HepG2 (cell line): ENCODE measurements around the gene ARMC5. TPM values are rescaled to one million over a fixed set of nuclear protein-coding genes. Genes with fewer than 3 reads are reported as not detected.

Experiments
- CEBPZ ChIP-seq: IDR thresholded peaks from 2 replicates; pipeline ENCODE4 v1.6.1; 2012; ENCODE audit warnings: low read length, improper control_type of control experiment
- HIC2 ChIP-seq: sonication (generic); formaldehyde crosslinking; IDR thresholded peaks from 2 replicates; pipeline ENCODE4 v1.9.0; 2022; ENCODE audit warnings: low read depth, missing genetic modification reagents
- HOXA5 ChIP-seq: sonication (generic); formaldehyde crosslinking; IDR thresholded peaks from 2 replicates; pipeline ENCODE4 v1.4.0; 2020; ENCODE audit warnings: missing genetic modification reagents
- KLF11 ChIP-seq: IDR thresholded peaks from 2 replicates; pipeline ENCODE4 v1.6.1; 2016; ENCODE audit warnings: missing compliant biosample characterization
- PAWR ChIP-seq: sonication (generic); formaldehyde crosslinking; IDR thresholded peaks from 2 replicates; pipeline ENCODE4 v1.4.0; 2020; ENCODE audit warnings: missing genetic modification reagents, mild to moderate bottlenecking, borderline replicate concordance
- PBX3 ChIP-seq: sonication (generic); formaldehyde crosslinking; IDR thresholded peaks from 2 replicates; pipeline ENCODE4 v1.8.1; 2023; ENCODE audit warnings: missing genetic modification reagents, inconsistent platforms, borderline replicate concordance
- RFXAP ChIP-seq: sonication (generic); formaldehyde crosslinking; IDR thresholded peaks from 2 replicates; pipeline ENCODE4 v1.4.0; 2020; ENCODE audit warnings: missing genetic modification reagents, borderline replicate concordance
- ZBTB14 ChIP-seq: sonication (generic); formaldehyde crosslinking; IDR thresholded peaks from 2 replicates; pipeline ENCODE4 v1.4.0; 2020; ENCODE audit warnings: missing genetic modification reagents
- ZBTB42 ChIP-seq: sonication (generic); formaldehyde crosslinking; IDR thresholded peaks from 2 replicates; pipeline ENCODE4 v1.5.0; 2020; ENCODE audit warnings: mild to moderate bottlenecking, missing genetic modification reagents
- ZC3H4 ChIP-seq: sonication (generic); formaldehyde crosslinking; IDR thresholded peaks from 2 replicates; pipeline ENCODE4 v1.4.0; 2020; ENCODE audit warnings: missing genetic modification reagents, borderline replicate concordance
- ZGPAT ChIP-seq: IDR thresholded peaks from 2 replicates; pipeline ENCODE4 v1.6.1; 2016; ENCODE audit warnings: mild to moderate bottlenecking
- ZNF362 ChIP-seq: sonication (generic); formaldehyde crosslinking; IDR thresholded peaks from 2 replicates; pipeline ENCODE4 v1.4.0; 2020; ENCODE audit warnings: missing genetic modification reagents, mild to moderate bottlenecking, borderline replicate concordance
- ZNF530 ChIP-seq: sonication (generic); formaldehyde crosslinking; IDR thresholded peaks from 2 replicates; pipeline ENCODE4 v1.5.0; 2020; ENCODE audit warnings: low read depth, mild to moderate bottlenecking, missing genetic modification reagents
- ZNF782 ChIP-seq: sonication (generic); formaldehyde crosslinking; IDR thresholded peaks from 2 replicates; pipeline ENCODE4 v1.4.0; 2020; ENCODE audit warnings: missing genetic modification reagents, mild to moderate bottlenecking, borderline replicate concordance
- ZNF788 ChIP-seq: sonication (generic); formaldehyde crosslinking; IDR thresholded peaks from 2 replicates; pipeline ENCODE4 v1.5.0; 2020; ENCODE audit warnings: mild to moderate bottlenecking, missing genetic modification reagents, borderline replicate concordance
- polyA plus RNA-seq, 8 experiments: library from polyadenylated mRNA; depleted of rRNA in 3 of 8; stranded (reverse) in 7 of 8; unstranded in 1 of 8; fragments of >200 nt; fragmentation: Illumina TruSeq in 4 of 8; extraction: Trizol in 4 of 8; gene quantifications; 2 replicates each; pipeline versions ENCODE4 v1.2.1 to v1.2.3, GENCODE V29; 2011 to 2016; ENCODE audit warnings: low read depth in 4 of 8, missing spikeins in 1 of 8, mixed read lengths in 1 of 8; ENCODE audit not compliant: insufficient read depth in 1 of 8
- total RNA-seq, 5 experiments: library from RNA; depleted of rRNA; stranded (reverse); fragments of >200 nt; fragmentation: Illumina TruSeq; extraction: Trizol; gene quantifications; 2 replicates each; pipeline ENCODE4 v1.2.3, GENCODE V29; 2016; ENCODE audit warnings: low read depth in 1 of 5

Gene ARMC5
- total and polyA plus RNA-seq, 2 of the 13 experiments (the other 11 are each of a cell fraction or from before 2014, with no cell fraction given), result 10.8 to 22.3 TPM

GRCh38 chr16:31453255-31454204 is 5.8 kb upstream of the ARMC5 start (continued):
- TF ChIP-seq ZBTB14 (CRISPR knock-in tag), result no peak
- TF ChIP-seq PBX3 (CRISPR knock-in tag), result no peak
- 0 out of 2 replicates have a peak, but pooled peaks have one; percentile 18 for TF ChIP-seq HIC2 (CRISPR knock-in tag)
- TF ChIP-seq HOXA5, result no peak
- TF ChIP-seq ZNF530 (CRISPR knock-in tag), result no peak
- no peak for TF ChIP-seq CEBPZ
- TF ChIP-seq PAWR (CRISPR knock-in tag), result no peak
- TF ChIP-seq ZNF362 (CRISPR knock-in tag), result 0 out of 2 replicates have a peak, but pooled peaks have one; percentile 14
- 0 out of 2 replicates have a peak, but pooled peaks have one; percentile 17 for TF ChIP-seq ZBTB42
- TF ChIP-seq KLF11 (CRISPR knock-in tag), result no peak
- no peak for TF ChIP-seq ZGPAT (CRISPR knock-in tag)
- TF ChIP-seq ZNF788, result no peak; the same call in 1 of the 2 replicates
- TF ChIP-seq RFXAP, result peak; percentile 18; the same call in 1 of the 2 replicates
- no peak for TF ChIP-seq ZNF782 (CRISPR knock-in tag)
- no peak for TF ChIP-seq ZC3H4 (CRISPR knock-in tag)
